GM19468 (cell line): ENCODE results near the gene TAF1.
"Not testable (repeated sequence)": the region's sequence is repeated elsewhere in the genome, so short reads cannot be mapped to it uniquely, and the experiment has no call there.

Source experiments
- ATAC-seq: cut with Tn5 transposase; IDR thresholded peaks from one replicate; pipeline ENCODE4 v1.9.1; 2021; ENCODE audit warnings: mild to moderate bottlenecking, moderate library complexity, moderate number of reproducible peaks; ENCODE audit not compliant: unreplicated experiment; ENCODE audit errors: extremely low read depth

TAF1 gene

DNA sequence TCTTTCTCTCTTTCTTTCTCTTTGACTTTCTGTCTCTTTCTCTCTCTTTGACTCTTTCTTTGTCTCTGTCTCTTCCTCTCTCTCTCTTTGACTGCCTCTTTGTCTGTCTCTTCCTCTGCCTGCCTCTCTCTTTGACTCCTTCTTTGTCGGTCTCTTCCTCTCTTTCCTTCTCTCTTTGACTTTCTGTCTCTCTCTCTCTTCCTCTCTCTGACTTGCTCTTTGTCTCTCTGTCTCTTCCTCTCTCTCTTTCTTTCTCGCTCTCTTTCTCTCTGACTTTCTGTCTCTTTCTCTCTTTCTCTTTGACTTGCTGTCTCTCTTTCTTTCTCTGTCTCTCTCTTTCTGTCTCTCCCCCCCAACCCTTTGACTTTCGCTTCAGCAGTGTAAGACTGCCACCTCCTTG lies 130.3 kb downstream of the TAF1 start:
- no peak for ATAC-seq

DNA sequence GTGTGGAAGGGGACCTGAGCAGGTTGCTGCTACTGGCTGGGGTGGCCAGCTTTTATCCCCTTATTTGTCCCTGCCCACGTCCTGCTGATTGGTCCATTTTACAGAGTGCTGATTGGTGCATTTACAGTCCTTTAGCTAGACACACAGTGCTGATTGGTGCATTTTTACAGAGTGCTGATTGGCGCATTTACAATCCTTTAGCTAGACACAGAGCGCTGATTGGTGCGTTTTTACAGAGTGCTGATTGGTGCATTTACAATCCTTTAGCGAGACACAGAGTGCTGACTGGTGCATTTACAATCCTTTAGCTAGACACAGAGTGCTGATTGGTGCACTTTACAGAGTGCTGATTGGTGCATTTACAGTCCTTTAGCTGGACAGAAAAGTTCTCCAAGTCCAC lies 135.9 kb downstream of the TAF1 start:
- ATAC-seq, result not testable (repeated sequence)

DNA sequence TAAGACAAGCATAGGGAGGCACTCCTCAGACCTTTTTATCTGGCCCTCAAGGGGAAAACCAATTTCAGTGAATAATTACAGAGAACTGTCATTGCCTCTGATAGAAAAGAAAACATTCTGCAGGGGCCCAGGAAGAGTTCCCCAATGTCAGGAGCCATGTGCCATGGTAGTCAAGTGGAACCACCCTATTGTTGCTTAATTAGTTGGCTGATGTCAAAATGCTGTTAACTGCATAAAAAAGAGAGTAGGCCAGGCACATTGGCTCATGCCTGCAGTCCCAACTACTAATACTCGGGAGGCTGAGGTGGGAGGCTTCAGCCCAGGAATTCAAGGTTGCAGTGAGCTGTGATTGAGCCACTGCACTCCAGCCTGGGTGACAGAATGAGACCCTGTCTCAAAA lies 138.2 kb downstream of the TAF1 start:
- no peak for ATAC-seq

DNA sequence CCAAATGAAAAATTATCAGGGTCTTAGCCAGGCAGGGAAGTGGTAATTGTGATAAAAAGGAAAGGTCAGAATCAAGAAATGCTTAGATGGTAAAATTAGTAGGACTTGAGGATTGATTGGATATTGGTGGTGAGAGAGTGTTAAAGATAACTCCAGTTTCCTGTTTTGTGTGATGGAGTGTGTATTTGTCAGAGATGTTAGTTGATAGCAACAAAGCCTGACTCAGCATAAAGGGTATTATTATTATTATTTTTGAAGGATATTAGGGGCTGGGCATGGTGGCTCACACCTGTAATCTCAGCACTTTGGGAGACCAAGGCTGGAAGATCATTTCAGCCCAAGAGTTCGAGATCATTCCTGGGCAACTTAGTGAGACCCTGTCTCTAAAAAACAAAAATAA lies 143.1 kb downstream of the TAF1 start:
- ATAC-seq, result no peak

DNA sequence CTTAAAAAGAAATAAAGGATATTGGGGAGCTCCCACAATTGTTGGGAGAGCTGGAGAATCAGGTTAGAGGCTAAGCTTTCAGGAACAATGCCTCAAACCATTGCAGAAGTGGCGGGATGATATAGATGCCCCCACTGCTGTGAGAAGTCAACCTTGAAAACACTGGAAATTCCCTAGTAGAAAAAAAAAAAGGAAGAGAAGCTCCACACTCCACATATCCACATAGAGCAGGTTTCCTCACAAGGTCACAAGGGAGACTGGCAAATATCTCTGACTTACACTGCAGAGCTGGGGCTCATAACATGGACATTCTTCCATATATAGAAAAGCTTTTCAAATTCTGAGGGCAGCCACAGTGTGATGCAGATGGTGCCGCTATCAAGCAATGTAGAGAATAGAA lies 144.0 kb downstream of the TAF1 start:
- ATAC-seq, result no peak

DNA sequence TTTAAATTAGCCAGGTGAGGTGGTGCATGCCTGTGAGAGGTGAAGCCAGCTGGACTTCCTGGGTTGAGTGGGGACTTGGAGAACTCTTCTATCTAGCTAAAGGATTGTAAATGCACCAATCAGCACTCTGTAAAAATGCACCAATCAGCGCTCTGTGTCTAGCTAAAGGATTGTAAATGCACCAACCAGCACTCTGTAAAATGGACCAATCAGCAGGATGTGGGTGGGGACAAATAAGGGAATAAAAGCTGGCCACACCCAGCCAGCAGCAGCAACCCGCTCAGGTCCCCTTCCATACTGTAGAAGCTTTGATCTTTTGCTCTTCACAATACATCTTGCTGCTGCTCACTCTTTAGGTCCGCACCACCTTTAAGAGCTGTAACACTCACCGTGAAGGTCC lies 147.6 kb downstream of the TAF1 start:
- ATAC-seq, result not testable (repeated sequence)

DNA sequence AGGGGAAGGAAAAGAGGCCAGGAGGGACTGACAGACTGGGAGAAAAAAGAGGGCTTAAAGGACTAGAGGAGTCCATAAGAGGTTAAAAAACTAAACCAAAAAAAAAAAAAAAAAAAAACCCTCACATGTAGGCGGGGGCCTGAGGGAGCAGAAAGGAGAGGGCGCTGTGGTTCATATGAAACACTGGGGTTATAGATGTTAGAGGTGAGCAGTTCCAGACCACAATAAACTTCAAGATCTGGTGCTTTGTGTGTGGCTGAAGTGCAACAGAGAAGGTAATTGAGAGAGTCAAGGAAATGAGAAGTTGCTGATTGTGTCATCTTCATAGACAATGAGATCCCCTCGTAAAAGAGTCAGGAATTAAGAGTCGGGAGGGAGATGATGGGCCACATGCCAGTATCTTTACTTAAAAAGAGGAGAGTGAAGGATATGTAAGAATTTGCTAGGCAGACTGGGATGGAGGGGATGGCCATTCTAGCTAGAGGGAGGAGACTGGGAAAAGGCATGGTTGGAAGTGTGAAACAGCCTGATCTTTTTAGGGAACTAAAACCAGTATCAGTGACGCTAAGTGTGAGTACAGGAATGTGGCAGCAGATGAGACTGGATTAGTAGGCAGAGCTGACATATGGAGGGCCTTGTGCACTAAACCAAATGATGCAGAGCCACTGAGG lies 148.3 kb downstream of the TAF1 start:
- ATAC-seq, result peak; percentile 39

DNA sequence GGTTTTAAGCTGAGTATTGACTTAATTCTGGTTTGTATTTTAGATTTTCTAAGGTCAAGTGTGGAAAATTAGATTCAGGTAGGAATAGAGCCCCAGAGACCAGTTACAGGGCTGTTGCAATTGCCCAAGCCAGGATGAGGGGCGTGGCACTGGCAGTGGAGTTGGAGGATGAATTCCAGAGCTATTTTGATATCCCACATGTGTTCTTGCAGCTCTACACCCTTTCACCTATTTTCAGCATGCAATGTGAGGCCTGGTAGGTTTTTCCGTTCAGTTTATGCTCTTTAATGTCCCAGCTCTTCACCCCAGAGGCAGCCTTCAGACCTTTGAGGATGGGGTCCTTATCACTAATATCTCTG lies 148.9 kb downstream of the TAF1 start:
- no peak for ATAC-seq
